Kidney glomerular epithelial cell (primary cell): ENCODE data around the gene ZNF653.

Experiments used
- DNase-seq: peaks from one replicate; lab custom pipeline; 2025; lab: John Stamatoyannopoulos, UW

The ZNF653 gene

GRCh38 chr19:11513946-11514345 is 8.3 kb upstream of the ZNF653 start:
- DNase-seq: no peak

GRCh38 chr19:11510444-11510843 is 4.8 kb upstream of the ZNF653 start:
- no peak for DNase-seq

- DNase-seq: no peak
These were observed 1.9 kb upstream of the ZNF653 start for GRCh38 chr19:11507370-11508078.

- DNase-seq: no peak
These were observed 1.3 kb upstream of the ZNF653 start for GRCh38 chr19:11506967-11507366.

- no peak for DNase-seq
These were observed 489 bp upstream of the ZNF653 start for GRCh38 chr19:11506101-11506555.

- peak; percentile 97 for DNase-seq
These were observed 571 bp downstream of the ZNF653 start for GRCh38 chr19:11505032-11505503.

GRCh38 chr19:11504502-11505031 is 1.1 kb downstream of the ZNF653 start:
- no peak for DNase-seq

- no peak for DNase-seq
These were observed 5.7 kb downstream of the ZNF653 start for GRCh38 chr19:11499890-11500420.

GRCh38 chr19:11499220-11499726 is 6.4 kb downstream of the ZNF653 start:
- no peak for DNase-seq

- peak; percentile 71 for DNase-seq
These were observed 9.1 kb downstream of the ZNF653 start for GRCh38 chr19:11496391-11497163.

GRCh38 chr19:11495885-11496284 is 9.8 kb downstream of the ZNF653 start:
- DNase-seq: no peak

- no peak for DNase-seq
These were observed 10.2 kb downstream of the ZNF653 start for GRCh38 chr19:11495481-11495880.

- DNase-seq: no peak
These were observed 10.9 kb downstream of the ZNF653 start for GRCh38 chr19:11494634-11495285.

- no peak for DNase-seq
These were observed 16.3 kb downstream of the ZNF653 start for GRCh38 chr19:11489378-11489777.

- DNase-seq: no peak
These were observed 18.8 kb downstream of the ZNF653 start for GRCh38 chr19:11486661-11487503.

- DNase-seq: no peak
These were observed 20.3 kb downstream of the ZNF653 start for GRCh38 chr19:11485245-11485837.

- no peak for DNase-seq
These were observed 22.1 kb downstream of the ZNF653 start for GRCh38 chr19:11483366-11484111.

GRCh38 chr19:11482384-11483050 is 23.1 kb downstream of the ZNF653 start:
- DNase-seq: peak; percentile 43
